ENCODE measurements around the gene ENC1. TPM values are rescaled to one million over a fixed set of nuclear protein-coding genes. Genes with fewer than 3 reads are reported as not detected.

Gene ENC1
- total and polyA plus RNA-seq, 2 donors from 2014 or later: 5.3 to 7.5 TPM

DNA sequence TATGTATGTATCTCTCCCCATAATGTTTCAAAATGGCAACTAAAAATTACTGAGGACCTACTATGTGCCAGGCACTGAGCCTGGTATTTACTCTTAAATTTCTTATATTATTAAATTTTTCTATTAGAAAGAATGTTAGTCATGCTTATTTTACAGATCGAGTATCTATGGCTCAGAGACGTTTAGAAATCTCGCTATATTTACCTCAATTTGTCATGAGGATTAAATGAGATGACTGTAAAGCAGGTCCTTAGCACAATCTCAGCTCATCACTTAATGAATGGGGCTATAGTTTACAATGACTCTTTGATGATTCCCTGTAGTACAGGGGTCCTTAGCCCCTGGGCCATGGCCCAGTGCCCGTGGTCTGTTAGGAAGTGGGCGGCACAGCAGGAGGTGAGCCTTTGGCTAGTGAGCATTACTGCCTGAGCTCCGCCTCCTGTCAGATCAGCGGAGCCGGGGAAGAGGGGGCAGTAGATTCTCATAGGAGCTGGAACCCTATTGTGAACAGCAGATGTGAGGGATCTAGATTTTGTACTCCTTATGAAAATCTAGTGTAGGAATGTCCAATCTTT is 15.5 kb downstream of the ENC1 start:
- TF ChIP-seq, protein P1, sequence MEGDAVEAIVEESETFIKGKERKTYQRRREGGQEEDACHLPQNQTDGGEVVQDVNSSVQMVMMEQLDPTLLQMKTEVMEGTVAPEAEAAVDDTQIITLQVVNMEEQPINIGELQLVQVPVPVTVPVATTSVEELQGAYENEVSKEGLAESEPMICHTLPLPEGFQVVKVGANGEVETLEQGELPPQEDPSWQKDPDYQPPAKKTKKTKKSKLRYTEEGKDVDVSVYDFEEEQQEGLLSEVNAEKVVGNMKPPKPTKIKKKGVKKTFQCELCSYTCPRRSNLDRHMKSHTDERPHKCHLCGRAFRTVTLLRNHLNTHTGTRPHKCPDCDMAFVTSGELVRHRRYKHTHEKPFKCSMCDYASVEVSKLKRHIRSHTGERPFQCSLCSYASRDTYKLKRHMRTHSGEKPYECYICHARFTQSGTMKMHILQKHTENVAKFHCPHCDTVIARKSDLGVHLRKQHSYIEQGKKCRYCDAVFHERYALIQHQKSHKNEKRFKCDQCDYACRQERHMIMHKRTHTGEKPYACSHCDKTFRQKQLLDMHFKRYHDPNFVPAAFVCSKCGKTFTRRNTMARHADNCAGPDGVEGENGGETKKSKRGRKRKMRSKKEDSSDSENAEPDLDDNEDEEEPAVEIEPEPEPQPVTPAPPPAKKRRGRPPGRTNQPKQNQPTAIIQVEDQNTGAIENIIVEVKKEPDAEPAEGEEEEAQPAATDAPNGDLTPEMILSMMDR (IDR thresholded peaks at IDR 0.05; ENCODE audit: borderline replicate concordance, extremely low read depth, insufficient read depth): no peak
- intact Hi-C loops (cut with DNase I): no loop called here
- no peak overlapping the region for H3K4me3 ChIP-seq (ENCODE audit: low read length in 3 of 3)
- peaks cover 0 to 6% (median 0%) of the 10 kb centered on the region in 3 donors for H3K36me3 ChIP-seq (ENCODE audit: control insufficient read depth in 2 of 3, insufficient read depth in 3 of 3, low read length in 3 of 3)
- H3K9ac ChIP-seq (ENCODE audit: low read length in 3 of 3): no peak overlapping the region
- H3K4me1 ChIP-seq (ENCODE audit: control insufficient read depth in 2 of 3, insufficient read depth in 2 of 3, low read depth in 1 of 3, low read length in 3 of 3): no peaks in the 10 kb centered on the region
- no peak overlapping the region for H3K27ac ChIP-seq (ENCODE audit: low read depth in 2 of 2, low read length in 2 of 2)
- no peaks in the 10 kb centered on the region for H3K27me3 ChIP-seq (ENCODE audit: control insufficient read depth, insufficient read depth, low read length)
- no peaks in the 10 kb centered on the region for H3K9me3 ChIP-seq (ENCODE audit: control insufficient read depth in 2 of 3, insufficient read depth in 1 of 3, low read length in 3 of 3)
- DNase-seq (peak in 1 of 5 donors; percentile 12), FAIRE-seq (no peak)

DNA sequence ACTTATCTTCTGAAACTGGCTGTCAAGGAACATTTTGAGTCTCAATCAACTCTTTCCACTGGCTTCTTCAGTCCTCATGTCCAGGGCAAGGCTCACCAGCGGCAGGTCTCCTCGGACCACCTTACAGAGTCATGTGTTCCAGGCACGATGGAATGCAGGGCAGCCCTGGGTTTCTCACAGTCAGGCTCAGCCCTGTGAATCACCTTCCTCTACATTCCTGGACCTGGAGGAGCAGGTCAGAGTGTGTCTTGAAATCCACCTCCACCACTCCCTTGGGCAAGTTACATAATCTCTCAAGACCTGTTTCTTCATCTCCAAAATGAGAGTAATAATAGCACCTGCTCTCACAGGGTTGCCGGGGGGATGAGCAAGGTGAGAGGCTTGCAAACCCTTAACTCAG is 16.0 kb downstream of the ENC1 start:
- TF ChIP-seq, protein P1 (IDR thresholded peaks at IDR 0.05; ENCODE audit: borderline replicate concordance, extremely low read depth, insufficient read depth): no peak
- no peaks in the 10 kb centered on the region for H3K4me1 ChIP-seq (ENCODE audit: control insufficient read depth in 2 of 3, insufficient read depth in 2 of 3, low read depth in 1 of 3, low read length in 3 of 3)
- no peak overlapping the region for H3K4me3 ChIP-seq (ENCODE audit: low read length in 3 of 3)
- H3K36me3 ChIP-seq (ENCODE audit: control insufficient read depth in 2 of 3, insufficient read depth in 3 of 3, low read length in 3 of 3): peaks cover 0 to 4% (median 0%) of the 10 kb centered on the region in 3 donors
- no peaks in the 10 kb centered on the region for H3K9me3 ChIP-seq (ENCODE audit: control insufficient read depth in 2 of 3, insufficient read depth in 1 of 3, low read length in 3 of 3)
- FAIRE-seq (no peak), DNase-seq (peak in 2 of 5 donors; percentile 16 to 75)
- intact Hi-C loops (cut with DNase I): no loop called here
- no peak overlapping the region for H3K9ac ChIP-seq (ENCODE audit: low read length in 3 of 3)
- H3K27me3 ChIP-seq (ENCODE audit: control insufficient read depth, insufficient read depth, low read length): no peaks in the 10 kb centered on the region
- no peak overlapping the region for H3K27ac ChIP-seq (ENCODE audit: low read depth in 2 of 2, low read length in 2 of 2)

DNA sequence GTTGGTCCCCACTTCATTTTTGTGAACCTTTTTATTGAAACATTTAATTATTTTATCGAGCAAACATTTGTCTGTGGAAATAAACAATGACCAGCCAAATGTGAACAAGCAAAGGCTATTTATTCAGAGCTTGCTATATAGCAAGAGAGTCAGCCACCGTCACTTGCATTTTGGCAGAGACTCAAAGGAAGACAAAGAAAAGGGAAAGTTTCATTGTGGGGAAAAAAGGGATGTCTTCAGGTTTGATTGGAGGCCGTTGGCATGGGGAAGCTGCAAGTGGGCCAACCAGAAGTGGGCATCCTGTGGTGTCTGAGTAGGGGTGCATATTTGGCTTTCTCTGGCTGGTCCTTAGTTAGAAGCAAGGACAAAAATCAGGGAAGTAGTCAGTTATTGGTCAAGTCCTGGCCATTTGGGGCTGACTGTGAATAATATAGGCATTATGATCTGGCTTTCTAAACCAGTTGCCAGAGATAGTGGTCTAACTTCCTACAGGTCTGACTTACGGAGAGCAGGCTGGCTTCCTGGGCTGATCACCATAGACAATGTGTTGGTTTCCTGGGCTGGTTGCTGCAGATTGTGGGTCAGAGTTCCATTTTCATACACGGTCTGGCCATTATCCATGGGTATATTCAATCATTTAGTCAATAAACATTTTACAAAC is 16.6 kb downstream of the ENC1 start:
- Histone ChIP-seq H3K36me3 (ENCODE audit: control insufficient read depth in 2 of 3, insufficient read depth in 3 of 3, low read length in 3 of 3) (no peaks in the 10 kb centered on the region), H3K4me1 (ENCODE audit: control insufficient read depth in 2 of 3, insufficient read depth in 2 of 3, low read depth in 1 of 3, low read length in 3 of 3) (no peaks in the 10 kb centered on the region), H3K4me3 (ENCODE audit: low read length in 3 of 3) (no peak overlapping the region), H3K27ac (ENCODE audit: low read depth in 2 of 2, low read length in 2 of 2) (no peak overlapping the region), H3K9me3 (ENCODE audit: control insufficient read depth in 2 of 3, insufficient read depth in 1 of 3, low read length in 3 of 3) (no peaks in the 10 kb centered on the region), H3K27me3 (ENCODE audit: control insufficient read depth, insufficient read depth, low read length) (no peaks in the 10 kb centered on the region), H3K9ac (ENCODE audit: low read length in 3 of 3) (no peak overlapping the region)
- intact Hi-C loops (cut with DNase I): no loop called here
- FAIRE-seq (no peak), DNase-seq (no peak)
- TF ChIP-seq, protein P1 (IDR thresholded peaks at IDR 0.05; ENCODE audit: borderline replicate concordance, extremely low read depth, insufficient read depth): no peak
